Measurements from ENCODE around the gene CREB3L2. TPM values are rescaled to one million over a fixed set of nuclear protein-coding genes. Genes with fewer than 3 reads are reported as not detected.

Gene CREB3L2
- total and polyA plus RNA-seq, 8 donors, result 5.8 to 258 (median 23.6) TPM

DNA sequence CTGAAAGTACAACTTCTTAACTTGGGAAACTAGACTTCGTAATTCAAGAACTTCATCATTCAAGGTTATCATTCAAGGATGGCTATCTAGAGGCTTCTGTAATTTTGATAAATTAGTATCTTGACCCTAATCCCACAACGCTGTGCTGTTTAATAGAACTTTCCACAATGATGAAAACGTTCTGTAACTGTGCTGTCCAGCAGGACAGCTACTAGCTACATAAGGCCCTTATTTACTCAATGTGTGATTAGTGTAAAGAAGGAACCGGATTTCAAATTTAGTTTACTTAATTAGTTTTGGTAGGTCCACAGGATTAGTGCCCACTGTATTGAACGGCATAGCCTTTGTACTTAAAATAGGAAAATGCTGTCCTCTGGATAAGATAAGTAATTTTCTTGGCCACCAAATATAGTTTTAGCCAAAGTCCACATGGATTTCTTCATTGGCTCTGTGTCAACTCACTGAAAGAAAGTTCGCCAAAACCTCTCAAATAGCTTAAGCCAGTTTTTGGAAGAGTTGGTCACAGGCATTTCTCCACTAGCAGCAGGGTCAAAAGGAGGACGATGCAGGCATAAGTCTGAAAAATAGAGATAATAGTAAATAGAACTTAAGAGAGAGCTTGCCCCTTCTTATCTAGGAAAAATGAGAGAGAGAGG, 172.4 kb downstream of the CREB3L2 start:
- Histone ChIP-seq H3K27ac (no peak overlapping the region), H3K4me3 (no peak overlapping the region), H3K9me3 (peaks cover 8 to 25% (median 17%) of the 10 kb centered on the region in 4 donors), H3K36me3 (no peaks in the 10 kb centered on the region), H3K4me1 (peaks cover 0 to 6% (median 2%) of the 10 kb centered on the region in 4 donors), H3K27me3 (no peaks in the 10 kb centered on the region)
- TF ChIP-seq POLR2A (IDR thresholded peaks at IDR 0.05), result no peak
- TF ChIP-seq POLR2AphosphoS5 (IDR thresholded peaks at IDR 0.05), result no peak
- no peak for TF ChIP-seq EP300 (IDR thresholded peaks at IDR 0.05)
- no peak for TF ChIP-seq CTCF (IDR thresholded peaks at IDR 0.05)
- intact Hi-C loops (cut with DNase I; ENCODE audit: low total_unique reads), result no loop called here
- 41 to 56% (median 45%) methylated on average over 7 of the region's 7 CpGs for WGBS, 5 donors
- DNase-seq, result peak in 1 of 2 donors; percentile 23

GRCh38 chr7:137828456-137828855, 173.4 kb downstream of the CREB3L2 start:
- WGBS, 5 donors, result 74 to 89% (median 83%) methylated on average over 1 of the region's 1 CpG

GRCh38 chr7:137825489-137825888, 176.4 kb downstream of the CREB3L2 start:
- no peak for DNase-seq
- WGBS, 5 donors, result 80 to 89% (median 81%) methylated on average over 3 of the region's 3 CpGs
- no peak overlapping the region for H3K4me3 ChIP-seq
- intact Hi-C loops (cut with DNase I; ENCODE audit: low total_unique reads), result no loop called here
- H3K9me3 ChIP-seq, result no peaks in the 10 kb centered on the region
- no peaks in the 10 kb centered on the region for H3K27me3 ChIP-seq
- H3K27ac ChIP-seq, result no peak overlapping the region
- peaks cover 0 to 11% (median 6%) of the 10 kb centered on the region in 4 donors for H3K4me1 ChIP-seq
- no peak for TF ChIP-seq EP300 (IDR thresholded peaks at IDR 0.05)
- no peak for TF ChIP-seq POLR2A (IDR thresholded peaks at IDR 0.05)
- no peak for TF ChIP-seq CTCF (IDR thresholded peaks at IDR 0.05)
- TF ChIP-seq POLR2AphosphoS5 (IDR thresholded peaks at IDR 0.05), result no peak
- no peaks in the 10 kb centered on the region for H3K36me3 ChIP-seq

More at GRCh38 chr7:137828456-137828855, 173.4 kb downstream of the CREB3L2 start:
- DNase-seq, result no peak
- Histone ChIP-seq H3K36me3 (no peaks in the 10 kb centered on the region), H3K27ac (no peak overlapping the region), H3K27me3 (no peaks in the 10 kb centered on the region), H3K4me1 (peaks cover 0 to 6% (median 2%) of the 10 kb centered on the region in 4 donors), H3K9me3 (peaks cover 8 to 18% (median 15%) of the 10 kb centered on the region in 4 donors), H3K4me3 (no peak overlapping the region)
- intact Hi-C loops (cut with DNase I; ENCODE audit: low total_unique reads), result no loop called here
- no peak for TF ChIP-seq POLR2AphosphoS5 (IDR thresholded peaks at IDR 0.05)
- TF ChIP-seq EP300 (IDR thresholded peaks at IDR 0.05), result no peak
- no peak for TF ChIP-seq CTCF (IDR thresholded peaks at IDR 0.05)
- TF ChIP-seq POLR2A (IDR thresholded peaks at IDR 0.05), result no peak

Other genes starting within 250 kb of the CREB3L2 start
- 1 to 10 TPM in 1 of 5 donors, under 1 TPM in 2, not detected in 2; under 0.01 to 5.1 (median 0.29) TPM for gene DGKI, start 155.1 kb downstream of the CREB3L2 start, total RNA-seq
- under 1 TPM in 2 of 3 donors, not detected in 1; 0.19 to 0.20 TPM for gene DGKI, start 155.1 kb downstream of the CREB3L2 start, polyA plus RNA-seq
- not detected for gene AKR1D1, start 74.4 kb upstream of the CREB3L2 start, total RNA-seq
- not detected for gene AKR1D1, start 74.4 kb upstream of the CREB3L2 start, polyA plus RNA-seq